SK-N-SH (cell line): ENCODE measurements around the gene SLC1A7. TPM values are rescaled to one million over a fixed set of nuclear protein-coding genes. Genes with fewer than 3 reads are reported as not detected.

Experiments used
- CTCF ChIA-PET: fragments of 300-600, 350-600 bp; formaldehyde crosslinking; extraction: SDS; loops from one replicate; lab custom pipeline; 2021; lab: Yijun Ruan, JAX
- POLR2A ChIA-PET: fragments of 350-600 bp; sonication (Branson Sonifier 250); formaldehyde crosslinking; extraction: SDS; loops from one replicate; lab custom pipeline; 2020; ENCODE audit warnings: antibody characterized with exemption, inconsistent platforms; lab: Yijun Ruan, JAX
- DNase-seq: peaks from one replicate; pipeline ENCODE4 v3.0.0; 2012
- H2AFZ ChIP-seq: fragments of 200-600 bp; sonication (generic); 2 replicates; pipeline ENCODE4 v1.8.1; 2016; ENCODE audit warnings: antibody characterized with exemption, mild to moderate bottlenecking, low read depth
- H3F3A ChIP-seq: fragments of 200-600 bp; sonication (generic); replicated peaks from 2 replicates; pipeline ENCODE3; 2016; ENCODE audit warnings: antibody characterized with exemption, mild to moderate bottlenecking; ENCODE audit not compliant: insufficient read depth
- H3K27ac ChIP-seq, 2 experiments: fragments of 200-500 bp in 1 of 2; fragments of 200-600 bp in 1 of 2; sonication (Bioruptor generic) in 1 of 2; sonication (generic), shearing (Covaris generic) in 1 of 2; 2 replicates each; pipeline versions ENCODE4 v1.5.1 to v1.6.1; 2014 to 2016; ENCODE audit warnings: low read depth in 2 of 2, inconsistent platforms in 1 of 2, low read length in 1 of 2, mild to moderate bottlenecking in 1 of 2, mixed read lengths in 1 of 2
- H3K27me3 ChIP-seq: fragments of 200-600 bp; sonication (generic), shearing (Covaris generic); 2 replicates; pipeline ENCODE4 v1.6.1; 2016; ENCODE audit warnings: mixed run types; ENCODE audit not compliant: insufficient read depth
- H3K36me3 ChIP-seq, 2 experiments: fragments of 200-500 bp in 1 of 2; fragments of 200-600 bp in 1 of 2; sonication (Bioruptor generic) in 1 of 2; sonication (generic) in 1 of 2; replicated peaks in 1 of 2; 2 replicates each; pipeline versions ENCODE3 to v1.5.1; 2014 to 2016; ENCODE audit warnings: low read length in 1 of 2, mild to moderate bottlenecking in 1 of 2; ENCODE audit not compliant: insufficient read depth in 2 of 2, control insufficient read depth in 1 of 2
- H3K4me1 ChIP-seq, 2 experiments: fragments of 200-500 bp in 1 of 2; fragments of 200-600 bp in 1 of 2; sonication (Bioruptor generic) in 1 of 2; sonication (generic), shearing (Covaris generic) in 1 of 2; 2 replicates each; pipeline versions ENCODE4 v1.5.1 to v1.6.1; 2014 to 2016; ENCODE audit warnings: low read depth in 1 of 2, low read length in 1 of 2, mixed run types in 1 of 2; ENCODE audit not compliant: insufficient read depth in 2 of 2, control insufficient read depth in 1 of 2
- H3K4me2 ChIP-seq: fragments of 200-600 bp; sonication (generic), shearing (Covaris generic); 2 replicates; pipeline ENCODE4 v1.6.1; 2017; ENCODE audit warnings: mixed run types
- H3K4me3 ChIP-seq, 2 experiments: fragments of 200-500 bp in 1 of 2; fragments of 200-600 bp in 1 of 2; sonication (Bioruptor generic) in 1 of 2; sonication (generic), shearing (Covaris generic) in 1 of 2; 2 replicates each; pipeline versions ENCODE4 v1.5.1 to v1.8.1; 2014 to 2016; ENCODE audit warnings: low read depth in 2 of 2, inconsistent platforms in 1 of 2, low read length in 1 of 2, mild to moderate bottlenecking in 1 of 2, mixed read lengths in 1 of 2, moderate library complexity in 1 of 2
- H3K79me2 ChIP-seq: fragments of 200-600 bp; sonication (generic); 2 replicates; pipeline ENCODE4 v1.8.1; 2017; ENCODE audit warnings: mild to moderate bottlenecking; ENCODE audit not compliant: insufficient read depth
- H3K9ac ChIP-seq: fragments of 200-600 bp; sonication (generic); 2 replicates; pipeline ENCODE4 v1.6.1; 2017; ENCODE audit warnings: mixed run types
- H3K9me2 ChIP-seq: fragments of 200-600 bp; sonication (generic); 2 replicates; pipeline ENCODE4 v1.6.1; 2017; ENCODE audit warnings: mixed run types
- H3K9me3 ChIP-seq: fragments of 200-600 bp; sonication (generic); 2 replicates; pipeline ENCODE4 v1.6.1; 2017; ENCODE audit warnings: mixed run types, mild to moderate bottlenecking, moderate library complexity
- H4K20me1 ChIP-seq: fragments of 200-600 bp; sonication (generic); 2 replicates; pipeline ENCODE4 v1.6.1; 2017; ENCODE audit warnings: mild to moderate bottlenecking, mixed run types; ENCODE audit not compliant: insufficient read depth
- EZH2phosphoT487 ChIP-seq: fragments of 200-600 bp; sonication (generic); IDR thresholded peaks from 2 replicates; pipeline ENCODE4 v1.6.1; 2017; ENCODE audit warnings: low read depth, mixed run types, mild to moderate bottlenecking, antibody characterized with exemption, moderate library complexity, borderline replicate concordance
- FOXM1 ChIP-seq: IDR thresholded peaks from 2 replicates; pipeline ENCODE4 v1.4.0; 2012; ENCODE audit warnings: low read depth, mild to moderate bottlenecking
- JUND ChIP-seq: IDR thresholded peaks from 2 replicates; pipeline ENCODE4 v1.4.0; 2012
- NFIC ChIP-seq: IDR thresholded peaks from 2 replicates; pipeline ENCODE4 v1.4.0; 2012; ENCODE audit warnings: borderline replicate concordance
- POLR2AphosphoS5 ChIP-seq: IDR thresholded peaks from 2 replicates; pipeline ENCODE4 v1.6.1; 2012; ENCODE audit warnings: low read depth, low read length
- RAD21 ChIP-seq: IDR thresholded peaks from 2 replicates; pipeline ENCODE4 v1.6.1; 2012; ENCODE audit warnings: mild to moderate bottlenecking, low read length
- REST ChIP-seq: IDR thresholded peaks from 2 replicates; pipeline ENCODE4 v1.6.1; 2012; ENCODE audit warnings: mild to moderate bottlenecking, low read depth, low read length, moderate library complexity
- RXRA ChIP-seq: IDR thresholded peaks from 2 replicates; pipeline ENCODE4 v1.4.0; 2012; ENCODE audit warnings: low read depth, mild to moderate bottlenecking, borderline replicate concordance
- SIN3A ChIP-seq: IDR thresholded peaks from 2 replicates; pipeline ENCODE4 v1.6.1; 2012; ENCODE audit warnings: low read depth, mild to moderate bottlenecking, low read length, moderate library complexity, borderline replicate concordance
- SMC3 ChIP-seq: IDR thresholded peaks from 2 replicates; pipeline ENCODE4 v1.6.1; 2012; ENCODE audit warnings: low read depth, low read length, improper control_type of control experiment
- TCF12 ChIP-seq: IDR thresholded peaks from 2 replicates; pipeline ENCODE4 v1.4.0; 2012
- WGBS: methylation state at CpG from one replicate; pipeline ENCODE4 v1.1.6; 2017; ENCODE audit warnings: low lambda C conversion rate; 5-methylcytosine and 5-hydroxymethylcytosine counted together
- polyA plus RNA-seq, 3 experiments: library from polyadenylated mRNA; depleted of rRNA; stranded (reverse); fragments of >200 nt; gene quantifications; 2 replicates each; pipeline ENCODE4 v1.2.3, GENCODE V29; 2012
- TF ChIP-seq, protein P1 (sequence below): IDR thresholded peaks from 2 replicates; pipeline ENCODE4; 2012

The SLC1A7 gene
- polyA plus RNA-seq, 1 of the 3 experiments (the other 2 are of a cell fraction) = not detected

DNA sequence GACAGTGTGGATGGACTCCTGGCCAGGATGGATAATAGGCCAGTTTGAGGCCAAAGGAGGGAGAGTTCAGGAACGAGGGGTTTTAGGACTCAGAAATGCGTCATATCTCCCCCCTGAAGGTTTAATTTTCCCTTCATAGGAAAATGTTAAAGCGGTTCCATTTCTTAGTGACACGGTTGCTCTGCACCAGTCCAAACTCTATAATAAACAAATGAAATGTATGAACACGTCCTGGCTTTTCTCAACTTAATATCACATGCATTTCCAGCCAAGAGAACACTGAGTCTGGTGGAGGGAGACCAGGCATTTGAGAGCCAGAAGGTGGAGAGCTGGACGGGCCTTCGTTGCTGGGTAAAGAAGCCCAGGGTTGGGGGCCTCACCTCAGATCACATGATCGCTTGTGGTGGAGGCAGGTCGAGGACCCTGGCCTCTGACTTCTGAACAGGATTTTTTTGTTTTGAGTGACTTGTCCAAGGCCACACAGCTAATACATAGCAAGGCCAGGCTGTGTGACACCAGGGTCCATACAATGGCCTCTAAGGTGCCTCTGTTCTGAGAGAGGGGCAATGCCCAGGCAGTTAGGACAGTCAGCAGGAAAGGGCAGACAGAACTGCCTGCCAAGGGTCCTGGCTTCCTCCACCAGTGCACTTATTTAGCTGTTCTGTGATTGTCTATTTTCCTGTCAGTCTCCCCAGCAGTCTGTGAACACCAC is 11.4 kb downstream of the SLC1A7 start:
- H3K4me2 ChIP-seq = no peak overlapping the region
- no peaks in the 10 kb centered on the region for H3F3A ChIP-seq
- no peak overlapping the region for H2AFZ ChIP-seq
- H3K79me2 ChIP-seq = no peaks in the 10 kb centered on the region
- no peaks in the 10 kb centered on the region for H3K36me3 ChIP-seq
- no peak overlapping the region for H3K9ac ChIP-seq
- no peaks in the 10 kb centered on the region for H4K20me1 ChIP-seq
- H3K4me1 ChIP-seq = peaks cover 4 to 6% of the 10 kb centered on the region in 2 experiments; a peak in 2 of 4 replicates
- no peaks in the 10 kb centered on the region for H3K9me2 ChIP-seq
- ChIA-PET POLR2A (no interaction called here), CTCF (interaction anchor here (1.2 to 1.8 kb wide), 3 partner anchors 11 to 49 kb away, joined by 3 to 5 read pairs (median 4); no protein-coding TSS in a partner anchor)
- H3K27me3 ChIP-seq = no peaks in the 10 kb centered on the region
- TF ChIP-seq EZH2phosphoT487 (no peak), POLR2AphosphoS5 (no peak), SIN3A (no peak), JUND (no peak)
- WGBS = 81% methylated on average over 9 of the region's 9 CpGs
- H3K9me3 ChIP-seq = no peaks in the 10 kb centered on the region
- H3K4me3 ChIP-seq = no peak overlapping the region
- no peak overlapping the region for H3K27ac ChIP-seq
- no peak for DNase-seq

GRCh38 chr1:53130598-53130877 is 11.9 kb downstream of the SLC1A7 start:
- Histone ChIP-seq H3K4me1 (peaks cover 3 to 6% of the 10 kb centered on the region in 2 experiments; a peak in 2 of 4 replicates), H3F3A (no peaks in the 10 kb centered on the region), H4K20me1 (no peaks in the 10 kb centered on the region), H3K27me3 (no peaks in the 10 kb centered on the region), H3K9me2 (no peaks in the 10 kb centered on the region), H3K9ac (no peak overlapping the region), H3K79me2 (no peaks in the 10 kb centered on the region), H3K9me3 (no peaks in the 10 kb centered on the region), H3K4me2 (no peak overlapping the region), H2AFZ (no peak overlapping the region), H3K36me3 (no peaks in the 10 kb centered on the region), H3K27ac (no peak overlapping the region), H3K4me3 (no peak overlapping the region)
- no peak for DNase-seq
- WGBS = 89% methylated on average over 1 of the region's 1 CpG
- ChIA-PET POLR2A (no interaction called here), CTCF (interaction anchor here (1.2 to 1.3 kb wide), 2 partner anchors 10 to 50 kb away, joined by 3 to 4 read pairs; no protein-coding TSS in a partner anchor)
- TF ChIP-seq TCF12 (no peak), SMC3 (no peak)

DNA sequence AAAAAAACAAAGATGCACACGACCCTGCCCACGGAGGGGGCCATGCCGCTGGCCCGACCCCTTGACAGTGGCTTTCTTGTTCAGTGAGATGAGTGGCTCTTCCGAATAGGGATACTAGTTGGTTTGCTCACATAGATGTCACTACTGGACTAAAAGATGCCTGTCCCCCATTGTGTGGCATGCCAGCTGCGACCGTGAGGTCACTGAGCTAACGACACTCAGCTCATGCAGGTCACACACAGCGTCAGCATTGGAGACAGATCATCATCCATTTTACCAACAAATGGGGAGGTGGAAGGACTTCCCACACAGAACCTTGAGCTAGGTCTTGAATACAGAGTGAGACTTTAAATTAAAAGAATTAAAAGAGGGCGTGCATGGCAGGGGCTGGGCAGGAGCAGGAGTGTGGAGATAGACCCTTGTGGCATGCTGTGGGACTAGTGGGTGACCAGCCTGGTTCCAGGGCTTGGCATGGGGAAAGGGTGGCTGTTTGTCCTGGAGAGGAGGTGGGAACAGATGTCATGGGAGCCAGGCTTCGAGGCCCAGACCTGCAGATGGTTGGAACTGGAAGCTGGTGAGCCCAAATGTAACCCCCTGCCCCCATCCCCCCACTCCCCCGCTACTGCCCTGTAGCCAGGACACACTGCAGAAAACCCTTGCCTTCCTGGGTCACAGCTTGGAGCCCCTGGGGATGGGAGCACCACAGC is 12.4 kb downstream of the SLC1A7 start:
- Histone ChIP-seq H3K4me1 (peaks cover 0 to 3% of the 10 kb centered on the region in 2 experiments; a peak in 1 of 4 replicates), H3K27me3 (no peaks in the 10 kb centered on the region), H3K9me2 (no peaks in the 10 kb centered on the region), H3K79me2 (no peaks in the 10 kb centered on the region), H3K9ac (no peak overlapping the region), H4K20me1 (no peaks in the 10 kb centered on the region), H3K4me2 (no peak overlapping the region), H2AFZ (no peak overlapping the region), H3F3A (no peaks in the 10 kb centered on the region), H3K4me3 (no peak overlapping the region), H3K27ac (no peak overlapping the region), H3K36me3 (no peaks in the 10 kb centered on the region), H3K9me3 (no peaks in the 10 kb centered on the region)
- DNase-seq = no peak
- CTCF ChIA-PET = interaction anchor here (1.1 to 1.3 kb wide), 3 partner anchors 10 to 87 kb away, joined by 3 to 4 read pairs (median 3); no protein-coding TSS in a partner anchor
- POLR2A ChIA-PET = no interaction called here
- TF ChIP-seq, protein P1, sequence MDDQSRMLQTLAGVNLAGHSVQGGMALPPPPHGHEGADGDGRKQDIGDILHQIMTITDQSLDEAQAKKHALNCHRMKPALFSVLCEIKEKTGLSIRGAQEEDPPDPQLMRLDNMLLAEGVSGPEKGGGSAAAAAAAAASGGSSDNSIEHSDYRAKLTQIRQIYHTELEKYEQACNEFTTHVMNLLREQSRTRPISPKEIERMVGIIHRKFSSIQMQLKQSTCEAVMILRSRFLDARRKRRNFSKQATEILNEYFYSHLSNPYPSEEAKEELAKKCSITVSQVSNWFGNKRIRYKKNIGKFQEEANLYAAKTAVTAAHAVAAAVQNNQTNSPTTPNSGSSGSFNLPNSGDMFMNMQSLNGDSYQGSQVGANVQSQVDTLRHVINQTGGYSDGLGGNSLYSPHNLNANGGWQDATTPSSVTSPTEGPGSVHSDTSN = no peak
- TF ChIP-seq REST (no peak), RXRA (no peak), FOXM1 (no peak), NFIC (no peak), RAD21 (no peak)
- WGBS = 67% methylated on average over 10 of the region's 12 CpGs
